ENCODE measurements around the gene DCAF16. TPM values are rescaled to one million over a fixed set of nuclear protein-coding genes. Genes with fewer than 3 reads are reported as not detected.
A peak's percentile ranks its signal among the peaks of the same experiment; 100 is the strongest.

Gene DCAF16
- total and polyA plus RNA-seq, 8 donors: 2.9 to 49.8 (median 10.4) TPM

DNA sequence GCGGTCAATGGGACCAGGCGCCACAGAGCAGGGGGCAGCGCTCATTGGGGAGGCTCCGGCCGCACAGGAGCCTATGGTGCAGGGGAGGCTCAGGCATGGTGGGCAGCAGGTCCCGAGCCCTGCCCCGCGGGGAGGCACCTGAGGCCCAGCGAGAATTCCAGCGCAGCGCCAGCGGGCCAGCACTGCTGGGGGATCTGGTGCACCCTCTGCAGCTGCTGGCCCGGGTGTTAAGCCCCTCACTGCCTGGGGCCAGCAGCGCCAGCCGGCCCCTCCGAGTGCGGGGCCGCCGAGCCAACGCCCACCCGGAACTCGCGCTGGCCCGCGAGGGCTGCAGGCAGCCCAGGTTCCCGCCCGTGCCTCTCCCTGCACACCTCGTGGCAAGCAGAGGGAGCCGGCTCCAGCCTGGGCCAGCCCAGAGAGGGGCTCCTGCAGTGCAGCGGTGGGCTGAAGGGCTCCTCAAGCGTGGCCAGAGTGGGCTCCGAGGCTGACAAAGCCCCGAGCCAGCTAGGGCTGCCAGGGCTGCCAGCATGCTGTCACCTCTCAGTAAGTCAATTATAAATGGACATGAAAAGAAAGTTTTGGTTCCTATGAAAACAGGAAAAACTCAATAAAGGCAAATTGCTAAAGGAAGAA lies 43.6 kb downstream of the DCAF16 start:
- TF ChIP-seq POLR2A (IDR thresholded peaks at IDR 0.05): no peak
- TF ChIP-seq, protein P1, sequence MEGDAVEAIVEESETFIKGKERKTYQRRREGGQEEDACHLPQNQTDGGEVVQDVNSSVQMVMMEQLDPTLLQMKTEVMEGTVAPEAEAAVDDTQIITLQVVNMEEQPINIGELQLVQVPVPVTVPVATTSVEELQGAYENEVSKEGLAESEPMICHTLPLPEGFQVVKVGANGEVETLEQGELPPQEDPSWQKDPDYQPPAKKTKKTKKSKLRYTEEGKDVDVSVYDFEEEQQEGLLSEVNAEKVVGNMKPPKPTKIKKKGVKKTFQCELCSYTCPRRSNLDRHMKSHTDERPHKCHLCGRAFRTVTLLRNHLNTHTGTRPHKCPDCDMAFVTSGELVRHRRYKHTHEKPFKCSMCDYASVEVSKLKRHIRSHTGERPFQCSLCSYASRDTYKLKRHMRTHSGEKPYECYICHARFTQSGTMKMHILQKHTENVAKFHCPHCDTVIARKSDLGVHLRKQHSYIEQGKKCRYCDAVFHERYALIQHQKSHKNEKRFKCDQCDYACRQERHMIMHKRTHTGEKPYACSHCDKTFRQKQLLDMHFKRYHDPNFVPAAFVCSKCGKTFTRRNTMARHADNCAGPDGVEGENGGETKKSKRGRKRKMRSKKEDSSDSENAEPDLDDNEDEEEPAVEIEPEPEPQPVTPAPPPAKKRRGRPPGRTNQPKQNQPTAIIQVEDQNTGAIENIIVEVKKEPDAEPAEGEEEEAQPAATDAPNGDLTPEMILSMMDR (IDR thresholded peaks at IDR 0.05): no peak
- H3K36me3 ChIP-seq: no peaks in the 10 kb centered on the region
- intact Hi-C loops (cut with DNase I; ENCODE audit: low total_unique reads): no loop called here
- no peak overlapping the region for H3K4me3 ChIP-seq
- no peak for DNase-seq
- H3K4me1 ChIP-seq: no peaks in the 10 kb centered on the region
- H3K9me3 ChIP-seq: peaks cover 0 to 11% (median 3%) of the 10 kb centered on the region in 4 donors
- 91 to 97% (median 96%) methylated on average over 7 to 33 of the region's 33 CpGs for WGBS, 5 donors
- no peak overlapping the region for H3K27ac ChIP-seq
- no peaks in the 10 kb centered on the region for H3K27me3 ChIP-seq

- H3K4me1 ChIP-seq: no peaks in the 10 kb centered on the region
- intact Hi-C loops (cut with DNase I; ENCODE audit: low total_unique reads): no loop called here
- H3K27me3 ChIP-seq: no peaks in the 10 kb centered on the region
- no peak overlapping the region for H3K4me3 ChIP-seq
- H3K27ac ChIP-seq: no peak overlapping the region
- no peaks in the 10 kb centered on the region for H3K36me3 ChIP-seq
- TF ChIP-seq POLR2A (IDR thresholded peaks at IDR 0.05): no peak
- TF ChIP-seq, protein P1 (IDR thresholded peaks at IDR 0.05): no peak
- TF ChIP-seq POLR2AphosphoS5 (IDR thresholded peaks at IDR 0.05): no peak
- no peak for TF ChIP-seq EP300 (IDR thresholded peaks at IDR 0.05)
- WGBS, 5 donors: 73 to 91% (median 84%) methylated on average over 11 of the region's 11 CpGs
- H3K9me3 ChIP-seq: peaks cover 0 to 11% (median 3%) of the 10 kb centered on the region in 4 donors
- no peak for DNase-seq
Measured at GRCh38 chr4:17765514-17766286, 44.9 kb downstream of the DCAF16 start.

DNA sequence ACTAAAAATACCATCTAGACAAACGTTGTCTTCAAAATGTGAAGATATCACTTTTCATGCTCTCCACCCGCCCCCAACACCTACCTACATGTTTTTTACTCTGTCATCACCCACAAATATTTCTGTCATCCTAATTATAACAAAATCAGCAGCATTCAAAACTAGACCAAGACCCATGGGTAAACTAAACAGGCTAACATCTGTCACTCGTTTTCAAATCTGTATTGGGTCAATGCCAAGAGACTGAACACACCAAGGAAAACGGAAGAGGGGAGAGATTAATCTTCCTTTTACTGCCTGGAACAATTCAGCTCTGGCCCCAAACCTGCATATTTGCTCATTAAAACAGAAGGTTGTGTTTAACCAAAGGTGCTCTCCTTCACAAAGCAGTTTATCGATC lies 46.6 kb downstream of the DCAF16 start:
- intact Hi-C loops (cut with DNase I; ENCODE audit: low total_unique reads): no loop called here
- H3K9me3 ChIP-seq: peaks cover 0 to 11% (median 3%) of the 10 kb centered on the region in 4 donors
- no peak for DNase-seq
- no peaks in the 10 kb centered on the region for H3K36me3 ChIP-seq
- no peak overlapping the region for H3K4me3 ChIP-seq
- no peaks in the 10 kb centered on the region for H3K4me1 ChIP-seq
- H3K27ac ChIP-seq: no peak overlapping the region
- 37 to 51% (median 42%) methylated on average over 5 of the region's 5 CpGs for WGBS, 5 donors
- H3K27me3 ChIP-seq: no peaks in the 10 kb centered on the region
- TF ChIP-seq POLR2A (IDR thresholded peaks at IDR 0.05) (no peak), EP300 (IDR thresholded peaks at IDR 0.05) (no peak), POLR2AphosphoS5 (IDR thresholded peaks at IDR 0.05) (no peak)
- TF ChIP-seq, protein P1 (IDR thresholded peaks at IDR 0.05): no peak

- DNase-seq: peak in 1 of 2 donors; percentile 22
- Histone ChIP-seq H3K36me3 (no peaks in the 10 kb centered on the region), H3K4me1 (no peaks in the 10 kb centered on the region), H3K27ac (no peak overlapping the region), H3K4me3 (no peak overlapping the region), H3K27me3 (no peaks in the 10 kb centered on the region), H3K9me3 (peaks cover 0 to 11% (median 3%) of the 10 kb centered on the region in 4 donors)
- TF ChIP-seq EP300 (IDR thresholded peaks at IDR 0.05): no peak
- TF ChIP-seq POLR2A (IDR thresholded peaks at IDR 0.05): no peak
- TF ChIP-seq, protein P1 (IDR thresholded peaks at IDR 0.05): no peak
- no peak for TF ChIP-seq POLR2AphosphoS5 (IDR thresholded peaks at IDR 0.05)
- 35 to 69% (median 61%) methylated on average over 3 of the region's 3 CpGs for WGBS, 5 donors
- intact Hi-C loops (cut with DNase I; ENCODE audit: low total_unique reads): no loop called here
Measured at GRCh38 chr4:17763416-17763815, 47.1 kb downstream of the DCAF16 start.

Data from stomach (tissue), 9 donors.